Adipose tissue (tissue), 3 donors: ENCODE measurements around the gene NDC1. TPM values are rescaled to one million over a fixed set of nuclear protein-coding genes. Genes with fewer than 3 reads are reported as not detected.

ENCODE experiments used
- H3K27ac ChIP-seq: one replicate; pipeline ENCODE4 v1.5.1; 2013; ENCODE audit warnings: low read depth, low read length
- WGBS, 3 donors: extraction: QIAGEN DNeasy Blood & Tissue Kit; methylation state at CpG; one replicate each; pipeline ENCODE4 v1.1.7; 2013; 5-methylcytosine and 5-hydroxymethylcytosine counted together
- polyA plus RNA-seq, 3 donors: library from polyadenylated mRNA; stranded (reverse); fragments of 200-250 nt; gene quantifications; one replicate each; pipeline ENCODE4 v1.2.3, GENCODE V29; 2013
- donor health status: healthy with polysubstance abuse.
- donor health status: Bipolar disorder and iron deficiency.
- donor health status: healthy.

NDC1 gene
- polyA plus RNA-seq, 3 donors = 1.8 to 4.6 (median 3.7) TPM

DNA sequence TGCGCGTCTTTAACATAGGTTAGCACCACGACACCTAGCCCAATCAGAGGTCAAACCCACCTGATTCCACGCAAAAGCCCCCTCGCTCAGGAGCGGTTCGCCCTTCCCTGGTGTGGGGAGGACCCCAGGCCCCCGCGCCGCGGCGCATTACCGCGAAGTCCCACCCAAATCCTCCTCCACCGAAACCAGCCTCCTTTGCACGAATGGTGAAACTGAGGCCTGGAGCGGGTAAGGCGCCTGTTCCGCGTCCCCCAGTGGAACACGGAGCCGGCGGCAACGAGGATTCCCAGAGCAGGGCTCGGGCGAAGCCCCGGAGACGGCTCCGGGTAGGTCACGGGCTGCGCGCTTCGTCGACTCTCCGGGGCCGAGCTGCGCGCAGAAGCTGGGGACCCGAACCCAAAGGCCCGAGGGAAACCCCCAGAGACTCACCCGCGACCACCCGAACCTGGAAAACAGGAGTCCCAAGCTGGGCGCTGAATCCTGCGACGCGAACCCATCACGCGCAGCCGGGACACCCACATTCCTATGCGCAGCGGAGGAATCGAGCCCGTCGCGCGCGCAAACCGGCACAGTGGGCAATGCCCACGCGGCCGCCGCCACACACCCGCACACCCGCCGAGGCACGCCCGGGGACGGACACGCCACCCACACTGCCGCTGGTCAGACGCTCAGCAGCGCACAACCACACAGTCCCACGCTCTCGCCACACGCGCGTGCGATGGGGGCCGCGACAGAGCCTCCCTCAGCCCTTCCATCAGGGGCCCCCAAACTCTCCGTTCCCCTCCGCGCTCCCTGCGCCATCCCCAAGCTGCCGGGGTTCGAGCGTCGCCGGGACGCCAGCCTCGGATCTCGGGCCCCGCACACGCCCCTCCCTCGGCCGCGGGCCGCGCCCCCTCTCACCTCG lies 99.6 kb downstream of the NDC1 start:
- WGBS, 3 donors = 1 to 2% (median 1%) methylated on average over 94 to 101 of the region's 101 CpGs
- no peak overlapping the region for H3K27ac ChIP-seq

DNA sequence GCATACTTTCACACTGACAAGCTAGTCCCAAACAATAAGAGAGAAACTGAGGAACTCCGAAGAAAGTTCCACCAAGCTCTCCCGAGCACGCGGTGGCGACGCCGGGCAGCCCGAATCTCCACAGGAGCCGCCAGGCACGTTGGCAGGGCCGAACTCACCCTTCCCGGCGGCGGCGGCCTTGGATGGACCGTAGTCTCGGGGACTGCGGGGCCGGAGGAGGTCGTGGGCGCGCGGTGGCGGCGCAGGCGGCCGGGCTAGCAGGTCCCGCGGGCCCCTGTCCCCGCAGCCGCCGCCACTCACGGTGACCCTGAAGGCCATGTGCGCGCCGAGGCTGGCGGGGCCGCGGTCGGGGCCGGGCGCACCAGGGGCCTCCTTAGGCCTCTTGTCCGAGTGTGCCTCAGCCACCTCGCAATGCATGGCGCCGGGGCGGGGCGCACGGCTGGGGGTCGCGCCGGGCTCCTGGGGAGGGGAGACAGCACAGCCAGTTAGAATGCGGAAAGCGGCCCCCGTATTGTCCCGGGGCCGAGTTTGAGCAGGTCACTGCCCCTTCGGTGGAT lies 100.4 kb downstream of the NDC1 start:
- 5 to 6% (median 5%) methylated on average over 49 to 58 of the region's 58 CpGs for WGBS, 3 donors
- no peak overlapping the region for H3K27ac ChIP-seq

DNA sequence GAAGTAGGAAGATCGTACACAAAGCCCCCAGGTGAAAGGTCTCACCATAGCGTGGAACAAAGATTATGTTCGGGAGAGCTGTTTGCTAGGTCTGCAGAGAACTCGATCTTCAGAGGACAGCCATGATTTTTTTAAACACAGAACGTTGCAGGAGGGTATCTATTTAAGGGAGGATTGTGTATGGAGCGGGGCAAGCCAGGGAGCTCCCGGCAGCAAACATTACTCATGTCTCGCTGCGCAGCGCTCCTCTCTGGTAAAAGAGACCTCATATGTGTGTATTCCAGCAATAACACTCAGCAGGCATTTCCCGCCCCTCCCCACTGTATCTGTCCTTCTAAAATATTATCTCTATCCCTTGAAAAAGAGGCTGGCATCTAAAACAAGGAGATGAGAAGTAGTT lies 101.8 kb downstream of the NDC1 start:
- no peak overlapping the region for H3K27ac ChIP-seq

DNA sequence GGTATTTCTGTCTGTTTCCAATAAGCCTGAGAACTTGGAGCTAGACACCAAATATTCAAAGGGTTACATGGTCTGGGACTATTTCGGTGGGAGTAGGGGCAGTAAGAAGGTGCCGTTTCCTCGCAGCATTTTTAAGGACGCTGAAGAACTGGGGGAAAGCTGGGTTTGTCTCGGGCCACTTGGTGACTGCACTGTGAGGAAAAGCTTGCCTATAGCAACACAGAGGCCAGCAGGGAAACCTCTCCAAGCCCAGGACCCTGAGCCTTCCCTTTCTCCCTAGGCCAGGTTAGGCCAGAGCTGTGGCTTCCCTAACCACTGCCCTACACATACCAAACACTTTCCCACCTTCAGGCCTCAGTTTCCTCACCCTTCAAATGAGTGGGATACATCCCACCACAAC lies 102.4 kb downstream of the NDC1 start:
- 81 to 96% (median 94%) methylated on average over 5 of the region's 5 CpGs for WGBS, 3 donors
- no peak overlapping the region for H3K27ac ChIP-seq

More for the DNA sequence above, 101.8 kb downstream of the NDC1 start:
- 72 to 81% (median 73%) methylated on average over 11 of the region's 11 CpGs for WGBS, 3 donors

DNA sequence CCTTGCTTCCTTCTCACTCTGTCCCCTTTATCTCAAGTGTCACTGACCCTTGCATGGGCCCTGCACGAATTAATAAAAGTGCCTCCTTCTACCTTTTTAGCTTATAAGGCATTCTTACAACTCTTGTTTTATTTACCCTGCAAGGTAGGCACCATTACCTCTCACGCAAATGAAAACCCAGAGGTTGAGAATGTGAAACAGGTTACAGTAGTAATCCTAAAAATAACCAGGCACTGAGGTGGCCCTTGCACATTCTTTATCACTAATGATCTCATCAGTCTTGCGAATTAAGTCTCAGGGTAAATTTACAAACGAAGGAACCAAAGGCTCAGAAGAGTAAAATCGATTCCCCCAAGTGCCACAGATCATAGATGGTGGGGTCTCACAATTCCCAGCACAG lies 102.8 kb downstream of the NDC1 start:
- 68 to 88% (median 87%) methylated on average over 5 of the region's 5 CpGs for WGBS, 3 donors
- no peak overlapping the region for H3K27ac ChIP-seq

DNA sequence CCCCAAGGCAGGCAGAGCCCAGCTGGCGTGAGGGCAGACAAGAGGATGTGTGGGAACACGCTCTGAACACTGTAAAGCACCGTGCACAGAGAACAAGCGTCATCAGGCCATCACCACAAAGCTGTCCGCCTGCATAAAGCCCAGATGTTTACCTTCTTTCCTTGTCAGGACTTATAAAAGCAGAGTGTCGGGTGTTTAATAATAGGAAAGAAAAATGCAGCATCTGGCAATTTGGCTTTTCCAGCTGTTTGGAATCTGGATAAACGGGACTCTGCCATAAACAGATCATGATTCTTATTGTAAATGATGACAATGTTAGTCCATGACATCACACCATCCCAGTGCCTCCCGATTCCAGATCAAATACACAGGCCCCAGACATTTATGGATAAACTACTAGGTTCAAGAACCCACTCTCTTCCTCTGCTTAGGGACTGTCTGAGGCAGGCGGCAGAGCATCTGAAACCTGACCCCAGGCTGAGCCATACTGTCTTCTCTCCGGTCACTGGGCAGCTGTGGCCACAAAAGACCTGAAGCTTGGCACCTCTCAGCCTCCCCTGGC lies 103.4 kb downstream of the NDC1 start:
- no peak overlapping the region for H3K27ac ChIP-seq
- WGBS, 3 donors = 75 to 80% (median 79%) methylated on average over 10 of the region's 10 CpGs

DNA sequence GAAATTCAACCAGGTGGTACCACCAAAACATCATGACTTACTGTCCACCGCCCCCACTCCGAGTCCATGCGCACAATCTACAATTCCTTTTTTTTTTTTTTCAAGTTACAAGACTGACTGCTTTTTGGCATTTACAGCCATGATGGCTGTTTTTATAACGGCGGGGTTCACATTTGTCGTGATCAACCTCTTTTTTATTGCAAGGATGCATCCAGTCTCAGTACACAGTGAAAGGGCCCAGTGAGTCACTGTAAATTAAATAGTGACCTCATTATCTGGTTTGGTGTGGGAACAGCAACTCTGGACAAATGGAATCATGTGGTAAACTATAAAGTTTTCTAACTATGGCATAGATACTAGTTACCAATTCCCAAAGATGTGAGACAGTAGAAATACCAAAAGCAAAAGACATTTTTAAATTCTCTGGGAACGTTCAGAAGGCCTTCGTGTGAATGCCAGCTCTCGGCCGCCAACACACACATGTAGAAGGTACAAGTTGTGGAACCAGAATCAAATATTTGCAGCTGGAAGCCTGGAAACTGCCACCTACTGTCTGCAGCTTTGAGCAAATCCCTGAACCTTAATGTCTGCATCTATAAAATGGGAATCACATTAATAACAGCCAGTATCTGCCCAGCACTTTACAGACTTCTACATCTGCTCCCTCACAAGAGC lies 104.0 kb downstream of the NDC1 start:
- H3K27ac ChIP-seq = no peak overlapping the region
- WGBS, 3 donors = 88 to 92% (median 89%) methylated on average over 10 of the region's 10 CpGs

DNA sequence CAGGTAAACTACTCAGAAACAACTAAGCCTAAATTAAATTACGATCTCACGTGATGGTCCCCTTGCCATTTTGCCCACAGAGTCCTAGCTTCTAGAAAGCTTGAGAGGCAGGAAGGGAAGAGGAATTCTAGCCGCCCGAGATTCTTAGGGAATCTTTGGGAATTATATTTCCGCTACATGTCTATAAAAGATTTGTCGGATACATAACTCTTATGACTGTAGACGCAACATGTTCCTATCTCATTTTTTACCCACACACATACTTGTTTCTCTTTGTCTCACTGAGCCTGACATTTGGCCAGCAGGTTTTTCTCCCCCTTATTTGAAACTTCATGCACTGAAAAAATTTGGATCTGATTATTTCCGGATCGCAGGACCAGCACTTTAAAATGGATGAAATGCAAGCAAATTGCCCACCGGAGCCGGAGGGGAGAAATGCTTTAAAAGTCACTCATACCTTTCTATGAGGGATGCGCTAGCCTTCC lies 104.6 kb downstream of the NDC1 start:
- no peak overlapping the region for H3K27ac ChIP-seq
- WGBS, 3 donors = 88 to 95% (median 90%) methylated on average over 12 of the region's 12 CpGs

DNA sequence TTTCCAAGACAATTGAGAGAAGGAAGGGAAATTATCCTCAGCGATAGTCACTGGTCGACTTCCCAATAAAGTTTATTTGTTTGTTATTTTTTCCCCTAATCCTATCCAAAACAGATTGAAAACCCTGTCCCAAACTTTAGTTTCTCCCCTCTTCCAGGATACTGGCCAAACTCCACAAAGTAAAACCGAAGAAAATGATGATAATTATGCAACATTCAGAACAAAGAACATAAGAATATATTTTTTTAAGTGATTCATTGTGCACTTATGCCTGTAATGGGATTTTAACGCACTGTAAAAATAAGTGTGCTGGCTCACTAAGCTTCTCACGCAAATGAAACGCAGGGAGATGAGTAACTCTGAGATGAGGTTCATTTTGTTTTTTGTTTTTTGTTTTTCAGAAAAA lies 105.2 kb downstream of the NDC1 start:
- WGBS, 3 donors = 62 to 64% (median 63%) methylated on average over 6 of the region's 6 CpGs

DNA sequence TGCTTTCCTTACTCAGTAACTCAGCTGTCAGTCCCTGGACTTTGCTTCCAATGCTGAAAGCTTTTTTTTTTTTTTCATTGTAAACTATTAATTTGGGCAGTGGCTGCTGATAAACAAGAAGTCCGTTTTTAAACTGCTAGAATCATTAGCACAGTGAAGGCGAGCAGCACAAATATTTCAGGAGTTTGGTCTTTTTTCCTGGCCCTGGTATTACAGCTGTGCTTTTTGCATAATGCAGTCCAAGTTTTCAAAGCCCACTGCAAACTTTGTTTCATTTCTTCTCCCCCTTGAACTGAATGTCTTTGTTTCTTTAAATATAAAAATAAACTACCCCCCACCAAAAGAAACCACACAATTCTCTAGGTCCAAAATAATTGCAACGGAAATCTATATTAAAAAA lies 105.7 kb downstream of the NDC1 start:
- WGBS, 3 donors = 38 to 52% (median 44%) methylated on average over 3 of the region's 3 CpGs
- no peak overlapping the region for H3K27ac ChIP-seq

More for the DNA sequence above, 105.2 kb downstream of the NDC1 start:
- no peak overlapping the region for H3K27ac ChIP-seq

DNA sequence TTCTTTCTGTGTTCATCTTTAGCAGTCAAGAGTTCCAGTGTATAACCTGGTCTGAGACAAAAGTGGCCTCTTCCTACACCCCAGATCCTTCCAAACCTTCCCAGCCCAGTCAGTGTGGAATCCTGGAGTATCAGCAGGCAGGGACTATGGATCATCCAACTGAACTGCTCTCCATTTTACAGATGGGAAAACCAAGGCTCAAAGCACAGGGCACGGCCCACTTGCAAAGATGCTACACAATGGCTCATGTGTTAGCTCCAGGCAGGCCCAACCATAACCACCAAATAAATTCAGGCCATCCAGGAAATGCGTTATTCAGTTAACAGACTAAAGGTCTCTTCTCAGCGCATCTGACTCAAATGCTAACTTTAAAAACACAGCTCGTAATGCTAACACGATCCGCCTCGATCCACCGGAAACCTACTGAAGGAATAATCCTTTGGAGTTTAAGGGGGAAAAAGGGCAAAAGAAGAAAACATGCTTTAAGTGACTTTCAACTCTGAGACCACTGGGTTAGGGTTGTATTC lies 106.3 kb downstream of the NDC1 start:
- WGBS, 3 donors = 84 to 92% (median 88%) methylated on average over 8 of the region's 8 CpGs
- no peak overlapping the region for H3K27ac ChIP-seq

DNA sequence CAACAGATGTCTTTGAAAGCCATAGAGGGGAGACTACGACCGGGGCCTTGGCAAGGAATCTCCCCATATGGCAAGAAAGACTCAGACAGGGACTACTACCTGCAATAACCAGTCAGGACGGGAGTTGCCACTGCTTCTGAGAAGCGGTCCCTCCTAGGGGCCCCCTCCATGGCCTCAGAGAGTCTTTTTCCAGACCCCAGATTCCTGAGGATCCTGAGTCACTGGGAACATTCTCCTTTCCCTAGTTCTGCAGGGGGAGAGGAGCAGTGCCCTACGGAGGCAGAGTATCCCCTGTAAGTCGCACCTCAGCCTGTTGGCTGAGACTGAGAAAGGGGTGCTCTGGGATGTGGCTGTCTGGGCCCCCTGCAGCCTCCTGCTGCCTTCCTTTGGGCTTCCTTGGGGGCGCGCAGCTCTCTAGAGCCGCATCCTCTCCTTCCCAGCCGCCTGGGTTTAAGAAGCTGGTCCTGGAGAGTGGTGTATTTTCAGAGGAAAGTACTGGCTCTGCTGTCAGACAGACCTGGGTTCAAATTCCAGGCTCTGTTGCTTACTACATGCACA lies 107.0 kb downstream of the NDC1 start:
- H3K27ac ChIP-seq = no peak overlapping the region

DNA sequence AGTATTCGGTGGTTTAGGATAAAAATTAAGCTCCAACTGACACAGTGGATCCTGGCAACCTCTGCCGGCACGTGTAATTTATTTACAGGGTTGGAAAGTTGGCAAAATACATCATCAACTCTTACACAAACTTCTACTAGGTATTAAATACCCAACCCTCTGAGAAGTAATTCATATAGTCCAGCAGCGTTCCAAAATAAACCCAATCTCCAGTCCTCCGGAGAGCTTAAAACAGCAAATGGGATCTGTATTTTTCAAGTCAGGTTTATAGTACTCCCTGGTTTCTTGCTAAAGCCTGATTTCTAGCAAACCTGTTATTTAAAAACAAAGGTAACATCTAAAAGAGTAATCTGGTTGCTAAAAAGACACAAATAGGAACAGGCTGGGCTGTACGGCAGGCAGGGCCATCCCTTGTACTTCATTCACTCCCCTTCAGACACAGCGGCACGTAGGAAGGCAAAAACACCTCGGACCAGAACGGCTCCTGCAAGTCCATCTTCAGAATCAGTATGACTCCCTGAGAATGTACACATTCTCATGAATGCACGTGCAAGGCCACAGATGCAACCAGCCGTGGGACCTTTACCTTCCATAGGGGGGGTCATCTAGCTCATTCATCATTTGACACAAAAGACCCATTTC lies 107.8 kb downstream of the NDC1 start:
- WGBS, 3 donors = 82 to 88% (median 82%) methylated on average over 12 of the region's 12 CpGs
- H3K27ac ChIP-seq = no peak overlapping the region

More for the DNA sequence above, 107.0 kb downstream of the NDC1 start:
- 86 to 94% (median 93%) methylated on average over 10 of the region's 10 CpGs for WGBS, 3 donors

DNA sequence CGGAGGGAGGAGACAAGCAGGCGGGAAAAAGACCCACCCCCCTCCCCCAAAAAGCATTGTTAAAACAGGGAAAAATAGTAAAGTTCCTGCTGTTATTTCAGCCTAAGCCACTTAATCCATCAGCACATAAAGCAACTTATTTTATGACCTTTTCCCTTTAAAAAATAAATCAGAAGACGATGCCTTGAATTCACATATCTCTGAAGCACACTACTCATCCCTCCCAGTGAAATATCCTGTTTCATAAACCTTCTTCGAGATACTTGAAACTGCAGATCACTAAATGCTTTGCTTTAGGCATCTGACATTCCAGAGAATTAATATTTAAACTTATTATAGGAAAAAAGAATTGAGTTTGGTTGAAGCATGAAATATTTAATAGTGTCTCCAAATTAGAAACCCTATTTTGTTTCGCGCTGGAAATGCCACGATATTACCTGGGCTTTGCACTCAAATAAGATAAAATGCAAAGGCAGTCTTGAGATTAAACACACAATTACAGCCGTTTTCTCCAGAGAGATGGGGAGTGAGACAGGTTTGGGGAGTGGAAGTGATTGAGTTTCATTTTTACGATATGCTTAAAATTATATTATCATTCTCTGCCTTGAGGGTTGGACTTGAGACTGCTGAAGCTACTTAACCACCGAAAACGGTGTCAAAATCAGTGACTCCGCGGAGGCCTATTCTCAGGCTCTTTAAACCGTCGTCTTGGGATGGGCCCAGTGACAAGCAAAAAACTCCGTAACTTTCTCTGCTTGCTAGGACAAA lies 108.5 kb downstream of the NDC1 start:
- H3K27ac ChIP-seq = no peak overlapping the region
- WGBS, 3 donors = 66 to 83% (median 75%) methylated on average over 16 of the region's 16 CpGs

DNA sequence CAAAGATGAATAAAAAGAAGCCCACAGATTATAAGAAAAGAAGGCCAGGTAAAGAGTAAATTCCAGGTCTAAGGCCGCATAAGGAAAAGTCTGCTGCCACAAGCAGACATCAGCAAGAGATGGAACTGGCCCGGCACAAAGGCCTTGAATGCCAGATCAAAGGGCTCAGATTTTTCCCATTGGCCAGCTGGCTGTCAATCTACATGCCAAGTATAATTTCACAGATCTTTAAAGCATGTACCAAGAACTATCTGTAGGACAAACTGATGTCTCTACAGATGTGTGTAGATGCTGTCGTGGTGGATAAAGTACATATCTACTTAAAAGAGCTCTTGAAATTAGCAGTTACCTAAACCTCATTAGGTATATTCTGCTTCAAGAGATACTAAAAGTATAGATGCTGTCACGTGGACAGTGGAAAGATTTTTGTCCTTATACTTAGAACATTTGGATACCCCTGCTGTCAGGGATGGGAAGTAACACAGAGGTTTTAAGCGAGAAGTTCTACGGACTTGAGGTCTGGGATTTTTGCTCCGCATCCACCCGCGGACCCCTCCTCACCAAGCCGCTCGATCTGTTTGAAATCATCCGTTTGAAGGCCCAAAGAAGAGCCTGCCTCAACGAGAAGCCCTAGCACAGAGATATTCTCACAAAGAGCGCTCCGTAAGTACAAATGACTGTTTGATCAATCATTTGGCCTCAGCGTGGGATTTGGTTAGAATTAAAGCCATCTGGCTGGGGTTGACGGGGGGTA lies 109.2 kb downstream of the NDC1 start:
- 66 to 81% (median 77%) methylated on average over 17 of the region's 17 CpGs for WGBS, 3 donors
- no peak overlapping the region for H3K27ac ChIP-seq

DNA sequence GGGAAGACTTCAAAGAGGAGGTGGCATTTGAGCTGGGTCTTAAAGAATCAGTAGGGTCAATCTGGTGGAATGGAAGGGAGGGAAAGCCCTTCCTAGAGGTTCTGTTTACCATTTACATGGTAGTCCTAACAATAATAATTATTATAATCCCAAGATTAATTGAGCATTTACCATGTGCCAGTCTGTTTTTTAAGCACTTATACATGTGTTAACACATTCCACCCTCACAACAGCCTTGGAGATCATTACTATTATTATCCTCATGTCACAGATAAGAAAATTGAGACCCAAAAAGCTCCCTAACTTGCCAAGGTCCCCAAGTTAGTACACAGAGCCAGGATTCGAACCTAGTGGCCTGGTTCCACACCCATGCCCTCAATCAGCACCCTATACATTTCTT lies 109.9 kb downstream of the NDC1 start:
- WGBS, 3 donors = 74 to 81% (median 80%) methylated on average over 1 of the region's 1 CpG
- no peak overlapping the region for H3K27ac ChIP-seq
